HG03558 (cell line): Measurements from ENCODE around the gene ABCD4.

Experiments used
- ATAC-seq: cut with Tn5 transposase; IDR thresholded peaks from one replicate; pipeline ENCODE4 v1.9.1; 2021; ENCODE audit warnings: moderate number of reproducible peaks; ENCODE audit not compliant: unreplicated experiment; ENCODE audit errors: extremely low read depth

ABCD4 gene

GRCh38 chr14:74261288-74261687, 41.4 kb downstream of the ABCD4 start:
- ATAC-seq = no peak

GRCh38 chr14:74260525-74261233, 42.1 kb downstream of the ABCD4 start:
- no peak for ATAC-seq

- no peak for ATAC-seq
These were observed 43.2 kb downstream of the ABCD4 start for GRCh38 chr14:74259513-74259912.

GRCh38 chr14:74258764-74259035, 44.0 kb downstream of the ABCD4 start:
- no peak for ATAC-seq

GRCh38 chr14:74257941-74258763, 44.6 kb downstream of the ABCD4 start:
- ATAC-seq = no peak

GRCh38 chr14:74257078-74257940, 45.4 kb downstream of the ABCD4 start:
- no peak for ATAC-seq

GRCh38 chr14:74255281-74255680, 47.5 kb downstream of the ABCD4 start:
- no peak for ATAC-seq

- ATAC-seq = no peak
These were observed 53.0 kb downstream of the ABCD4 start for GRCh38 chr14:74249433-74250375.

GRCh38 chr14:74248017-74248416, 54.7 kb downstream of the ABCD4 start:
- no peak for ATAC-seq

GRCh38 chr14:74246542-74246941, 56.2 kb downstream of the ABCD4 start:
- ATAC-seq = no peak

GRCh38 chr14:74245292-74245691, 57.4 kb downstream of the ABCD4 start:
- ATAC-seq = no peak

- no peak for ATAC-seq
These were observed 58.6 kb downstream of the ABCD4 start for GRCh38 chr14:74244115-74244514.

GRCh38 chr14:74243051-74243450, 59.7 kb downstream of the ABCD4 start:
- ATAC-seq = no peak

GRCh38 chr14:74242780-74243042, 60.0 kb downstream of the ABCD4 start:
- no peak for ATAC-seq

- no peak for ATAC-seq
These were observed 60.5 kb downstream of the ABCD4 start for GRCh38 chr14:74242021-74242779.

- no peak for ATAC-seq
These were observed 61.1 kb downstream of the ABCD4 start for GRCh38 chr14:74241652-74242017.

GRCh38 chr14:74240794-74241651, 61.7 kb downstream of the ABCD4 start:
- ATAC-seq = no peak
